GM19239 (cell line): ENCODE measurements around the gene GOLGA6L9.
"Not testable (repeated sequence)": the region's sequence is repeated elsewhere in the genome, so short reads cannot be mapped to it uniquely, and the experiment has no call there.

Source experiments
- DNase-seq: peaks from one replicate; pipeline ENCODE4 v3.0.0; 2011; ENCODE audit warnings: low spot score; ENCODE audit not compliant: insufficient read length
- FAIRE-seq: peaks from 2 replicates; lab custom pipeline; 2011; peaks lifted over from hg19 to GRCh38; lab: Jason Lieb, UNC

GOLGA6L9 gene

DNA sequence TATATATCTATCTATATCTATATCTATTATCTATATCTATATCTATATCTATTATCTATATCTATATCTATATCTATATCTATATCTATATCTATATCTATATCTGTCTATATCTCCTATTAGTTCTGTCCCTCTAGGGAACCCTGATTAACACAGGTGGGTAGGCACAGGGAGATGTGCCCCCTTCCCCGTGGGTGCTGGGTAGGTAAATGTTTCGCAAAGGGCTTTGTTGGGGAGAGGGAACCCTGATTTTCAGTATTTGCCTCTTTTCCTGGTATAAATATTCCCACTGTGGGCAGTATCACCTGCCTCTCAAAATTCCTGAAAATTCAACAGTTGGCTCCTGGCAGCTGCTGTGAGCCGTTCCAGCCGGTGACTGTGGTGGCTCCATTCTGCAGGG is 27.7 kb downstream of the GOLGA6L9 start:
- DNase-seq, FAIRE-seq: not testable (repeated sequence)

DNA sequence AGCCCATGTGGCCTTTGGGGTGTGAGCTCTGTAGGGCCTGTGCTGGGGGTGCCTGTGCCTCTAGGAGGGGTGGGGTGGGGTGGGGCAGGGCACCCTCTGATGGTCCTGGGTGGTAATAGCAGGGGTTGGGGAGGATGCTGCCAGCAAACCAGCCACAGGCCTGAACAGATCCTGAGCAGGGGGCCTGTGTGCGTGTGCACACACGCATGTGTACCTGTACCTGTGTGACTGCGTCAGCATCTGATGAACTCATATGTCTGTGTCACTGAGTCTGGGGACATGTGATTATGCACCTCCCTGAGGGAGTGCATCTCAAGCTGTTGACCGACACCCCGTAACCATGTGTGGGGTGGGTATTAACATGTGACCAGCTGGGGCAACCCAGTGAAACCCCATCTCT is 36.0 kb downstream of the GOLGA6L9 start:
- FAIRE-seq, DNase-seq: not testable (repeated sequence)

DNA sequence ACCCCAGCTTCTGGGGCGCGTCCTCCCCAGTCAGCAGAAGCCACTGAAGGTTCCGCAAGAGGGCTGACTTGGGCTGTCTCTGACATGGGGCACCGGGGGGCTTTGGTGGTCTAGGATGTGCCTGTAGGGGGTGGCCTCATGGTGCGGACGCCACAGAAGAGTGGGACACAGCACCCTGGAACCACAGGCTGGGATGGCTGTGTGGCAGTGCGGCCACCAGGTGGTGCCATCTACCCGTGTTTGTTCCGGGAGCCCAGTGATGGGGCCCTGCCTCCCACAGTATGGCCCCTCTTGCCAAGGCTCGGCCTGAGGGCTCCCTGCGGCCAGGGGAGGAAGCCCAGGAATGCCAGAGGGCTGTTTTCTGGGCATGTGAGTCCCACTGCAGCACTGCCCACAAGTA is 38.6 kb downstream of the GOLGA6L9 start:
- not testable (repeated sequence) for FAIRE-seq, DNase-seq

DNA sequence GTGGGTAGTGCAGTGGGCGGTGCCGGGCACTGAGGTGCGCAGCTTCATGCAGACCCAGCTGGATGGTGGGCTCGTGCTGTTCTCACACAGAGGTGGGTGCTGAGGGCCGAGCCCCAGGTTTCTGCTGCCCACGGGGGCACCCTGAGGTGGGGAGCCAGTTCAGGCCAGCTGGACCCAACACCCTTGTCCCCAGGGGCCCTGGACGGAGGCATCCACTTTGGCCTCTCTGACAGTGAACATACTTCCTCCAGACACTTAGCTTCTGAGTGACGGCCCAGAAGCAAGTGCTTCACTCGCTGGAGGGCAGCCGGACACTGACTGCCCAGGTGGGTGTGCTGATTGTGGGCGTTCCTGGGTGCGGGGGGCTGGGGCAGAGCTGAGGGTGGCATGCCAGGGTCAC is 39.8 kb downstream of the GOLGA6L9 start:
- not testable (repeated sequence) for DNase-seq, FAIRE-seq

DNA sequence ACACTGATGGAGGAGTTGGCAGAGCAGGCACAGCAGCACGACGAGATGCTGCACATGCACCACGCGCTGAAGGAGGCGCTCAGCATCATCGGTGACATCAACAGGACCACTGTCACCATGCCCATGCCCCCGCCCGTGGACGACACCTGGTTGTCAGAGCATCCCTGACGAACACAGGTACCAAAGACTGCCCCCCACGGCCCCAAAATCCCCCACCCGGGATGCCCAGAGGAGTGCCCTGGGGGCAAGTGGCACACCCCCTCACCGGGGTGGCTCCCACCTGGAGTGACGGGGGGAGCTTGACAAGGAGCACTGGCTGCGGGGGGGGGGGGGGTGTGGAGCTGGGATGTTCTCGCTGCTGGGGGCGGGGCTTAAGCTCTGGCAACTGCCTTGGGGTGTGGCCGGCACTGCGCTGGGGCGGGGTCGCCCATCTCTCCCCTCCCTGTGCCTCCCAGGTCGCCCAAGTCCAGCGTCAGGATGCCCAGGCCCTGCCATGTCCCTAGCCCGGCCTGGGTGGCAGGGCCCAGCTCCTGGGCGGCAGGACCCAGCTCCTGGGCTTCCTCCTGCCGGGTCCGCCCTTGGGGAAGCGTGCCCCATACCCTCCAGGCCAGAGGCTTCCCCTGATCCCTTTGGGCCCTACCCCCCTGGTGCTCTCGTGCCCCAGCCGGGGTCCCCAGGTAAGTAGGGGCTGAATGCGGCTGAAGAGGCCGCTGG is 42.8 kb downstream of the GOLGA6L9 start:
- DNase-seq, FAIRE-seq: not testable (repeated sequence)

DNA sequence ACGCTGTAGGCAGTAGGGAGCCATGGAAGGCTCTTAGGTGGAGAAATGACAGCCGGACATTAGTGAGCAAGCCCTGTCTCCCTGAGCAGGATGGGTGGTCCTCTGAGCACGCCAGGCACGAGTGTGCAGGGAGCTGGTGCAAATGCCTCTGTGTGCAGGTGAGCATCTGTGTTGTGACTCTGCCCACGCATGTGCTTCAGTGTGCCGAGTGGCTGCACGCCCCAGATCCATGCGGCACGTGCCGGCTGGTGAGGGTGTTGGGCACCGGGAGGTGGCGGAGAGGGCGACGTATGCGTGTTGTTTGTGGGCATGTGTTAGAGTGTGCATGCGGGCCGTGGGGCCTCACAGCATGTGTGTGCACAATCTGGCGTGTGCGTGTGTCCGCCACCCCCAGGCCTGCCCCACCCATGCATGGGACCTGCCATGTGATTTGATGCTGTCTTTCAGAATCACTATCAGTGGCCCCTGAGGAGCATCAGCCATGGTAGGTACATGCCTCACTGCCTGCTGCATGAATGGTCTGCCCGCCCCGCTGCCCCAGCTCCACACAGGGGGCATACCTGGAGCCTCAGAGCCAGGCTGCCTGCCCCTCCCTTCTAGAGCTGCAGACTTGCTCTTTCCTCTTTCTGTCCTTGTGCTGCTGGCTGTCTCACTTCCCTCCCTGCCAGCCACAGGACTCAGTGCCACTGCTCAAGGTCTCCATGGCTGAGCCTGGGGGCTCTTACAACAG is 45.1 kb downstream of the GOLGA6L9 start:
- FAIRE-seq, DNase-seq: not testable (repeated sequence)

DNA sequence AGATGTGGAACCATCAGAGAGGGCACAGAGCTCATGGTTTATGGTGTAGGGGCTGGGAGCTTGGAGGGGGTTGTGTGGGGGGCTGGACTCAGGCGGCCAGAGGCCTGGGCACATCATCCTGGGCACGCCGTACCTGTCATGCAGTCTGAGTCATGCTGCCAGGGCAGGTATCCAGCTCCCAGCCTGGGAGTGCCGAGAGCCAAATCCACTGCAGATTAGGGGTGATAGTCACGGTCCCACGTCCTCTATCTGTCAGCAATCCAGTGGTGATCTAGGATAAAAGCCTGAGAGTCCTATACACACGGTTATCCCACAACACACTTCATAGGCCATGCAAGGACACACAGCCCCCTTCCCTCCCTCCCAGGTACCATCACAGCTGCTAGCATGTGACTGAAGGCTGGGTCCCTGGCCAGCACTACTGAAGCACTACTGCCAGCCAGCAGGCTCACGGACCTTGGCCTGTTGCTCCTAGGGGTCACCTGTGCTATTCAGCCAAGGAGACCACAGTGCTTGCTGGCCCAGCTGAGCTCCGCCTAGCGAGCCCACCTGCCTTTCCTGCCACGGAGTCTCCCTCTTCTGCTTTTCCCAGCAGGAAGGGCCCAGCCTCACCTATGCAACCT is 45.8 kb downstream of the GOLGA6L9 start:
- FAIRE-seq = not testable (repeated sequence)

DNA sequence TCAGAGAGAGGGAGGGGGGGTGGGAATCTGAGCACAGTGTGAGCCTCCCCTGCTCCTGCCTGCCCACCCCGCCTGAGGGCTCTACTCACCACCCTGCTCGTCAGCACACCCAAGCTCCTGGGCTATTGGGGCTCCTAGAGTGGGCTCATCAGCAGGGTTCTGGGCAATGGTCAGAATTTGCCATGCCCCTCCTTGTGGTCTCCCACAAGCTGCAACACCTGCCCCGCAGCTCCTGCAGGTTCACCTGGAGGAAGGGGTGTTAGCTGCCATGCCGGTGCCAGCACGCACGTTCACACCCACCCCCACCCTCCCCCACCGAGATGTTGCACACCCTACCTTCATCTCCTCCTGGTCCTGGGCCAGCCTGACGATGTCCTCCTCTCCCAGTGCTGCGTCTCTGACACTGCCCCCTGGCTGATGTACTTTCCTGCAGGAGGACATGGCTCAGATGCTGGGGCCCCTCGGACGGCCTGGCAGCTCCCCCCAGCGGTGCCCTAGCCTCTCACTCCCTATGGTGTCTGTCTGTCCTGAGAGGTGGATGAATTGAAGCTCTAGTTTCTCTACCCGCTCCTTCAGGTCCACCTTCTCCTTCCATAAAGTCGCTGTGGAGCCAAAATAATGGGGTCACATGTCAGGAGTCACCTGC is 47.2 kb downstream of the GOLGA6L9 start:
- DNase-seq, FAIRE-seq: not testable (repeated sequence)

More for the DNA sequence above, 45.8 kb downstream of the GOLGA6L9 start:
- not testable (repeated sequence) for DNase-seq

DNA sequence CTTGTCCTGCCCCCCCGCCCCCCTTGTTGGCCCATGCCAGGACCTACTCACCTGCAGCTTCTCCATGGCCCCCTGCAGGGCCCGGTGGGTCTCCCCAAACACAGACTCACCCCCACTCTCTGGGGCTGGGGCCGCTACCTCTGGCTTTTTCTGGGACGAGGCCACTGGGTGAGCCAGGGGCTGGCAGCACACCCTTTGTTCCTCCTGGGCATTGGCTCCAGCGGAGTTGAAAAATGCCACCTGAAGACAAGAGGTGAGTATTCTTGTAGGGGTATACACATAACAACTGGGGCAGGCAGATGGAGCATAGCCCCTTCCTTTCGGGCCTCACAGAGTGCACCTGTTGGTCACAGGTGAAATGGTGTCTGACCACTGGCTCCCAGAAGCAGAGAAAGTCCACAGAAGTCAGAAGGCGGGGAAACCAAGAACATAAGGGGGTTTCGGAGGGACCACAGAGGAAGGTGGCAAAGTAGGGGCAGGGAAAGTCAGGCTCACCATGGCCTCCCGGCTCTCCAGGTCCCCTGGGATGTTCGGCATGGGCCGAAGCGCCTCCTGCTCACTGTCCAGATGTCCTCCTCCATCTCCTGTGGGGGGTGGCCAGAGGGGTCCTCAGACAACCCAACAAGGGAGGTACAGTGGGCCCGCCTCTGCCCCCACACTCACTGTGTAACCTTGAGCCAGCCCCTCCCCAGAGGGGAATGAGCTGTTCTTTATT is 47.9 kb downstream of the GOLGA6L9 start:
- FAIRE-seq = not testable (repeated sequence)

More for the DNA sequence above, 47.9 kb downstream of the GOLGA6L9 start:
- DNase-seq = not testable (repeated sequence)
